Left hindlimb (tissue), 1 donor: Measurements from ENCODE around the gene CNTN4.

Source experiments
- DNase-seq: peaks from one replicate; pipeline ENCODE4 v3.0.0-alpha.2; 2018

The CNTN4 gene

GRCh38 chr3:2283818-2284217 is 185.2 kb downstream of the CNTN4 start:
- DNase-seq = no peak

DNA sequence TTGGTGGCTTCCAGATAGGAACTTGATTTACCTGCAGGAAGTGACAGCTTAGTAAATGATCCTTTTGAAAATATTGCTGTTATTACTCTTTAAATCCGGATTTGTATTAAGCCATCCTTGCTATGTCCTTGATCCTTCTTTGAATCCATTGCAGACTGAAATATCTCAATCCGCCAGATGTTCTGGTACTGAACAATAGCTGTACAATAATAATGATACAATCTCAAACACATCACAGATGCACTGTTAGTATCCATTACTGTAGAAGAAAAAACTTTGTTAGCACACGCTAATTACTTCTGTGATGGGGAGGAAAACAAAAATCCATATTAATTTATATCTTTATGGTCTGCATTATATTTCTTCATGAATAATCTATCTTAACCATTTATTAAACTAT is 202.3 kb downstream of the CNTN4 start:
- DNase-seq = no peak

- DNase-seq = no peak
Observed at GRCh38 chr3:2301361-2301760, 202.7 kb downstream of the CNTN4 start.

GRCh38 chr3:2303566-2303965 is 204.9 kb downstream of the CNTN4 start:
- DNase-seq = peak; percentile 30

DNA sequence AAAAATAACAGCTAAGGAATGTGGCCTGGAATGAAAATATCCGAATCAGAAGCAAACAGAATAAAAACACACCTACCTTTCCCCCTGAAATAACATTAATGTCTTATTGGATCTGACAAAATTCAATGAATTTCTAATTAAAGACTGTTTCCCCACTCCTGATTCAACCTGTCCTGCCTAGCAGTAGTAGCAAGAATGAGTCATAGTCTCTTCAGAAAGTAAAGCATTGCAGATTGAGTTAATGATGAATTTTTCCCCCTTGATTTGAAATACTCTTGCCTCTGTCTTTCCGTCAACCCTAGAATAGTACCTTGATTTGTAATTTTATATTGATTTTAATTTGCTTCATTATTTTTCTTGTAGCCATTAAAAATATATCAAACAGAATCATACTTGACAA is 212.4 kb downstream of the CNTN4 start:
- DNase-seq = no peak

- DNase-seq = no peak
Observed at GRCh38 chr3:2317521-2317920, 218.9 kb downstream of the CNTN4 start.

- no peak for DNase-seq
Observed at GRCh38 chr3:2334921-2335320, 236.3 kb downstream of the CNTN4 start.

DNA sequence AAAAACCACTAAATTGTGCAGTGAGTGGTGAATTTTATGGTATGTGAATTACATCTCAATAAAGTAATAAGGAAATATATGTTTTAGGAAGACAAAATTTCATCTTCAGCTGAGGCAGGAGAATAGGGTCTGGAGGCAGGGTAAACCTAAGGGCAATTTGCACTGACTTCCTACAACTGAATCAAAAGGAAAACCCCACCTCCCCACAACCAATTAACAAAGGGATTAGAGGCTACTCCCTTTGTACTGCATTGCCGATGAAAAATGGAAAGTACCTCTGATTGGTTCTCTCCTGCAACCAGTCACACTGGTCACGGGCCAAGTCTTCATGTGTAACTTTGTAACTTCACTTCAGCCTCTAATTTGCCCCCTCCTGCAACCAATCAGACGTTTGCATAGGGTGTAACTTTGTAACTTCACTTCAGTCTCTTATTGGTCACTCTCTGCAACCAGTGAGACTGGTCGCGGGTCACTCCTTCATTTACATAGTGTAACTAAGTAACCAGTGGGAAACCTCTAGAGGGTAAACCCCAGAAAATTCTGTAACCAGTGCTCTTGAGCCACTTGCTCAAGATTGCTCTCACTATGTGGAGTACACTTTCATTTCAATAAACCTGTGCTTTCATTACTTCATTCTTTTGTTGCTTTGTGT is 244.5 kb downstream of the CNTN4 start:
- DNase-seq = no peak

GRCh38 chr3:2352134-2352762 is 253.6 kb downstream of the CNTN4 start:
- peak; percentile 22 for DNase-seq

DNA sequence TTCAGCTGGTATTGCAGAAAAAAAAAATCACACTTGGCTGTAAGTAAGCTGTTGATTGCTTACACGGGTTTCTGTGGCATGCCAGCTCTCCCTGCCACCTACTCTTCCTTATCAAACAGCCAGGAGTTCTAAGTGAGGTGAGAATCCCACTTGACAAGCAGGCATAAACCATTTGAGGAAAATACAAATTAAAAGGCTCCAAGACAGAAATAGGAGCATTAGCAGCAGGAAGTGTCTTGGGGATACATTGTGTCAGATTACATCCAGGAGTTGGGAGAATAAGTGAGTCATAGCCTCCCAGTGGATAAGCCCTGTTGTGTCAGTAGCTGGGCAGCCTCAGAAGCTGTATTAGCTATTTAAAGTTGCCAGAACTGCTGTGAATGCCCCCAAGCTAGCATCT is 256.0 kb downstream of the CNTN4 start:
- no peak for DNase-seq

GRCh38 chr3:2356298-2356950 is 257.8 kb downstream of the CNTN4 start:
- DNase-seq = no peak

- DNase-seq = no peak
Observed at GRCh38 chr3:2360815-2361214, 262.1 kb downstream of the CNTN4 start.

GRCh38 chr3:2362122-2362521 is 263.5 kb downstream of the CNTN4 start:
- no peak for DNase-seq

GRCh38 chr3:2363854-2364253 is 265.2 kb downstream of the CNTN4 start:
- no peak for DNase-seq

DNA sequence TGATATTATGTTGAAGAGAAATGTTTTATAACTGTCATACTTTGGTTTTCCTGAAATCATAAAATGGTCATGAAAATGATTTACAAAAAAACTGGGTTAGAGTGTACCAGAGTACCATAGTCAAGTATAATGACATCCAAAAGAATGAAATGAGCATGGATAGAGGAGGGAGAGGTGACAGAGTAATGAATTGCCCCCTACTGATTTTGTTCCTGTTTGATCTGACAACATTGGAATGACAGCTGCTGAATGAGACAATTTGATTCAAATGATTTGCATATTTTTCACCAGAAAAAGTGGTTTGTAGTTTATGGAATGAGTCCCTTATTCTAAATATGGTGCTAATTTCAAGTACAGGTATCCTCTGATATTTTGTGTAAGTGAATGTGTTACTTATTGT is 271.7 kb downstream of the CNTN4 start:
- no peak for DNase-seq

DNA sequence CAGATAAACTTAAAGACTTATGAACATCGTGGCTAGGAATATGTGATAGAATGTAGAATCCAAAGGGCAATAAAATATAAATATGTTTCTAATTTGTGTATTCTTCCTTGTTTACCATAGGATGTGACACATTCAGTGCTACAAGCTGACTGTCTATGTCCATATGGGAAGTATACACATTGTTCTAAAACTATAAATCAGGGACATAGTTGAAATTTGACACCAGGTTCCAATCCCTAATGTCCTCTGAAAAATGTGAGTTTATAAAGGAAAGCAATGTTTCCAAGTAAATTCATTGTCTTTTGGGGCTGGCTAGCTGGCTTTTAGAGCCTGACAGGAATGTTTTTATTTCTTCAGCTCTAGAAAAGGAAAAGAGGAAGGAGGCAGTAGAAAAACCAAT is 273.6 kb downstream of the CNTN4 start:
- DNase-seq = no peak

DNA sequence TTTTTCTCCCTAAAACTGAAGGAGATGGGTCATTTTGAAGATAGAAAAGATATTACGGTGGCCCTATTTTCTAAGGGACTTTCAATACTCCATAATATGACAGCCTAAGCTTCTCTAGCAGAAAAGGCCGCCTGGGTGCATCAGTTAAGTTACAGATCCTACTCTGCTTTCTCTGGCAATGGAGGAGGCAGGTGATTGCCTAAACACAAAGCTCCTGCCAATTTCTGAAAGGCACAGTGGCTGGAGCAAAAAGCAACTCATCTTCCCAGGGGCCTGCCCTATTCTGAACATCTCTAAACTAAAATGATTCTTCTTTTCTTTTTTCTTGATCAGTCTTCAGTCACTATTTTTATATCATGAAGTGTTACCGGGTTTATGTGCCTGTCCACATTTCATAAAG is 276.7 kb downstream of the CNTN4 start:
- no peak for DNase-seq

- DNase-seq = no peak
Observed at GRCh38 chr3:2377281-2377680, 278.6 kb downstream of the CNTN4 start.

- DNase-seq = no peak
Observed at GRCh38 chr3:2390926-2391532, 292.4 kb downstream of the CNTN4 start.

DNA sequence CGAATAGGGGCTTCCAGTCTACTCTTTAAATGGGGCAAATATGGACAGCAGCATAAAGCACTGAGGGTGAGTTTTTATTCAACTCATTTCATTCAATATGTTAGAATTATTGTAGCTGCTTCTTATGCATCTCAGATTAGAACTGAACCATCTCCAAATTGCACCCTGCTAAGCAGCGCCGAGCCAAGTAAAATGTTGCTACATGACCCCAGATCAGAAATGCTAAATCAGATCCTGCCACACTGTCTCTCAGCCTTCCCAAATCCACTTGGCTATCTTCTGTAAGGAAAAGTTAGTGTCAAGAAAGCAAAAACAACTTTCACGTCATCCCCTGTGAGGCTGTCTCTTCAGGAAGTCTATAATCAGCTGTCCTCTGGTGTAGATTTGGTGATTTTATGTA is 293.2 kb downstream of the CNTN4 start:
- no peak for DNase-seq

GRCh38 chr3:2392981-2393380 is 294.3 kb downstream of the CNTN4 start:
- no peak for DNase-seq

- DNase-seq = no peak
Observed at GRCh38 chr3:2415083-2415482, 316.4 kb downstream of the CNTN4 start.

DNA sequence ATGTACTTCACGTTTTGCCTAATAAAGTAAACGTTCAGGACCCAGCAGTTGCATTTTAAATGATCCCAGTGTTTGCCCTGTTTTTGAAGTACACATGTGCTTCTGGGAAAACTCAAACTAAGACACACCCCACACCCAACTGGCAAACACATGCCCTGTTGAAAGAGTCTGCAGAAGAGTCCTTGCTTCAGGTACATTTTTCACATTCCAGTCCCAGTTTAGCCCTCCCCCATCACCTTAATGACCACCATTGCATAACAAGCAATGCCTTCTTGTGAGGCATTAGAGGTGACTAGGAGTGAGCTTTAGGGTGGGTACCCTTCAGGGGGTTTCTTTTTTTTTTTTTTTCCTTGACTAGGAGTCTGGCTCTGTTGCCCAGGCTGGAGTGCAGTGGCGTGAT is 322.3 kb downstream of the CNTN4 start:
- DNase-seq = no peak

DNA sequence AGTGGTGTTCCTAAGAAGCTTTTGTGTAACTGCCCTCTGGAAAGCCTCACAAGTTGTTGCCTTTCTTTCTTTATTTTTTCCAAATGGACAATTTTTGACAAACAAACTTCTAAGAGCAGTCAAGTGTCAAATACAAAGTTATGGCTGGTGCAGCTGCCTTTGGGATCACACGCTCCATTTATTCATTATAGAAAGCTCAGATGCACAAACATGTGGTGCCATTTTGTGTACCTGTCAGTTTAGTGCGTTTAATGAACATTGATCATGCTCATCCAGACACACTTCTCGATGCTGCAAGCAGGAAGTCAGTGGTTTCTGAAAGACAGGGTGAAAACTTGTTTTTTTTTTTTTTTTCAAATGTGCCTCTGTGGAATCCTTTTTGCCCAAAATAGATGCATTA is 324.5 kb downstream of the CNTN4 start:
- DNase-seq = no peak
